WTC11 (cell line): ENCODE results near the gene PRKD1.

Experiments used
- CTCF ChIP-seq: fragments of 200-600 bp; IDR thresholded peaks from 2 replicates; pipeline ENCODE4 v1.8.0; 2022; ENCODE audit warnings: antibody characterized with exemption
- USF2 ChIP-seq: sonication (generic); formaldehyde crosslinking; IDR thresholded peaks from 2 replicates; pipeline ENCODE4 v1.8.1; 2023; ENCODE audit warnings: mild to moderate bottlenecking, missing genetic modification reagents, moderate library complexity
- ZBTB21 ChIP-seq: sonication (generic); formaldehyde crosslinking; IDR thresholded peaks from 2 replicates; pipeline ENCODE4 v1.8.1; 2023; ENCODE audit warnings: mild to moderate bottlenecking, missing genetic modification reagents, borderline replicate concordance

GRCh38 chr14:29636870-29637269 lies 290.8 kb downstream of the PRKD1 start:
- TF ChIP-seq CTCF: no peak
- no peak for TF ChIP-seq ZBTB21 (CRISPR knock-in tag)
- no peak for TF ChIP-seq USF2
